ENCODE results near the gene CBX2.

- TF ChIP-seq CTCF (IDR thresholded peaks at IDR 0.05) (no peak), POLR2A (IDR thresholded peaks at IDR 0.05) (no peak)
Observed at GRCh38 chr17:79737922-79738578, 39.9 kb upstream of the CBX2 start.
